ENCODE results near the gene TMEM151B. TPM values are rescaled to one million over a fixed set of nuclear protein-coding genes. Genes with fewer than 3 reads are reported as not detected.

Gene TMEM151B
- total and polyA plus RNA-seq, 2 of the 13 experiments (the other 11 are each of a cell fraction or from before 2014, with no cell fraction given): not detected

GRCh38 chr6:44246663-44247337, 23.4 kb upstream of the TMEM151B start, which contains the start of gene HSP90AB1 (continued):
- TF ChIP-seq ZNF142 (CRISPR knock-in tag; IDR thresholded peaks at IDR 0.05) (peak; percentile 76), ASH2L (IDR thresholded peaks at IDR 0.05; ENCODE audit: insufficient read length, low read depth, low read length) (peak; percentile 83), SMAD1 (CRISPR knock-in tag; IDR thresholded peaks at IDR 0.05; ENCODE audit: borderline replicate concordance, low read depth) (no peak; the same call in 1 of the 2 replicates), CBX5 (CRISPR knock-in tag; IDR thresholded peaks at IDR 0.05; ENCODE audit: borderline replicate concordance) (peak; percentile 81), HNRNPL (IDR thresholded peaks at IDR 0.05; ENCODE audit: low read depth, low read length) (no peak), PREB (CRISPR knock-in tag; IDR thresholded peaks at IDR 0.05) (no peak), ZNF784 (CRISPR knock-in tag; IDR thresholded peaks at IDR 0.05; ENCODE audit: borderline replicate concordance) (no peak), CBX1 (IDR thresholded peaks at IDR 0.05; ENCODE audit: low read depth) (peak; percentile 79), ZNF652 (CRISPR knock-in tag; IDR thresholded peaks at IDR 0.05; ENCODE audit: borderline replicate concordance, low read depth) (peak; percentile 57), ZBTB10 (CRISPR knock-in tag; IDR thresholded peaks at IDR 0.05; ENCODE audit: borderline replicate concordance) (peak; percentile 94), ZNF20 (CRISPR knock-in tag; IDR thresholded peaks at IDR 0.05) (0 out of 2 replicates have a peak, but pooled peaks have one; percentile 8), ZNF17 (CRISPR knock-in tag; IDR thresholded peaks at IDR 0.05) (peak; percentile 84; the same call in 1 of the 2 replicates), SRY (CRISPR knock-in tag; IDR thresholded peaks at IDR 0.05) (peak; percentile 93), THAP8 (CRISPR knock-in tag; IDR thresholded peaks at IDR 0.05; ENCODE audit: borderline replicate concordance) (peak; percentile 85; the same call in 1 of the 2 replicates), MTF1 (CRISPR knock-in tag; IDR thresholded peaks at IDR 0.05) (0 out of 2 replicates have a peak, but pooled peaks have one; percentile 91)

Data from HepG2 (cell line).